Measurements from ENCODE around the gene EPS8.

DNA sequence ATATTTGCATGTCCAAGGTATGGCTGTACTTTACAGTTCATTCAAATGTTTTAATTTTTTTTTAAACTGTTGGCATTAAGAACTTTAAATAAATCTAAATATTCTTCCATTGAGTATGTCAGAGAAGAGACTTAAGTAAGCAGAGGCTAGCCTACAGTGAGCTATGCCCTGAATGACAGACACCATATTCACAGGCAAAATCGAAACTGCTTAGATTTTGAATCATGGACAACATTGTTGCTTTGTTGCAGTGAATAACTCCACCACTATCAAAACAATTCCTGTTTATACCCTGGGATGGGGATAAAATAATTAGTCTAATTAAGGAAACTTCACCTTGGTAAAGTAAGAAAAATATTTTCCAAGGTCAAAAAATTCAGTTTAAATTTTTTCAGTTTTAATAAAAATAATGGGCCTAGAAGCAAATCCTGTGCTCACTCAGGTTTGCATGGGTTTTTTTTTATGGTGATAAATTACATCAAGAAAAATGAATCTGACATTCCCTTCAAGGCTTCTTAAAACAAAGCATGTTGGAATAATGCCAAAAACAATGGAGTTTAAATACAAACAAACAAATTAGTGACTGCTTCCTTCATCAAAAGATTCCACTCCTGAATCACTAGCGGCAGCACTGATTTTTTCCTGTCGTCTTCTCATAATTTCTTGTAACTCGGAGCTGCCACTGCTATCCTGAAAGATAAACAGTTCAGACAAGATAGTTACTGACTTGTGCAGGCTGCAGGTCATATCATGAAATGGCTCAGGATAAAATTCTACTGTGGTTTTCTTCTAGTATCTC, 168.2 kb downstream of the EPS8 start:
- TF ChIP-seq, protein P1, sequence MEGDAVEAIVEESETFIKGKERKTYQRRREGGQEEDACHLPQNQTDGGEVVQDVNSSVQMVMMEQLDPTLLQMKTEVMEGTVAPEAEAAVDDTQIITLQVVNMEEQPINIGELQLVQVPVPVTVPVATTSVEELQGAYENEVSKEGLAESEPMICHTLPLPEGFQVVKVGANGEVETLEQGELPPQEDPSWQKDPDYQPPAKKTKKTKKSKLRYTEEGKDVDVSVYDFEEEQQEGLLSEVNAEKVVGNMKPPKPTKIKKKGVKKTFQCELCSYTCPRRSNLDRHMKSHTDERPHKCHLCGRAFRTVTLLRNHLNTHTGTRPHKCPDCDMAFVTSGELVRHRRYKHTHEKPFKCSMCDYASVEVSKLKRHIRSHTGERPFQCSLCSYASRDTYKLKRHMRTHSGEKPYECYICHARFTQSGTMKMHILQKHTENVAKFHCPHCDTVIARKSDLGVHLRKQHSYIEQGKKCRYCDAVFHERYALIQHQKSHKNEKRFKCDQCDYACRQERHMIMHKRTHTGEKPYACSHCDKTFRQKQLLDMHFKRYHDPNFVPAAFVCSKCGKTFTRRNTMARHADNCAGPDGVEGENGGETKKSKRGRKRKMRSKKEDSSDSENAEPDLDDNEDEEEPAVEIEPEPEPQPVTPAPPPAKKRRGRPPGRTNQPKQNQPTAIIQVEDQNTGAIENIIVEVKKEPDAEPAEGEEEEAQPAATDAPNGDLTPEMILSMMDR (optimal IDR thresholded peaks at IDR 0.05 in 1 of 3, IDR thresholded peaks at IDR 0.05 in 1 of 3, conservative IDR thresholded peaks at IDR 0.05 in 1 of 3; ENCODE audit: extremely low read depth in 1 of 3, insufficient read depth in 2 of 3, low read length in 3 of 3), result no peak
- TF ChIP-seq EZH2 (IDR thresholded peaks at IDR 0.05; ENCODE audit: low read length), result no peak
